A549 treated with Mapracorat at 1 μM for 4 hours (cell line): Measurements from ENCODE around the gene CCNA2. TPM values are rescaled to one million over a fixed set of nuclear protein-coding genes. Genes with fewer than 3 reads are reported as not detected.

Experiments
- total RNA-seq: library from RNA; stranded (reverse); fragments of 200-300 nt; extraction: Qiagen RNA extraction; gene quantifications from 5 replicates; pipeline ENCODE4 v1.2.3, GENCODE V29; 2022

CCNA2 gene
- total RNA-seq: 38.3 to 47.7 TPM (median 44.3 TPM) in 5 replicates

GRCh38 chr4:121823505-121824170 lies at the start of gene CCNA2:
CCNA2 (minus strand) TSS chr4:121823883; CDS start chr4:121823628, 255 bp downstream.

GRCh38 chr4:121869841-121870822 lies 46.4 kb upstream of the CCNA2 start, which contains the start of gene BBS7:
BBS7 (minus strand) TSS chr4:121870474; CDS start chr4:121870313, 161 bp downstream.

GRCh38 chr4:121800961-121801714 lies 22.5 kb downstream of the CCNA2 start, which contains the start of gene EXOSC9:
EXOSC9 (plus strand) TSS chr4:121801323; CDS start chr4:121801425, 102 bp downstream.

Other genes with a start within 250 kb of the CCNA2 start
- 487 to 569 TPM (median 497 TPM) in 5 replicates for gene ANXA5, start 126.9 kb downstream of the CCNA2 start, total RNA-seq
- 0.11 to 0.28 TPM (median 0.15 TPM) in 5 replicates for gene SMIM43, start 58.7 kb downstream of the CCNA2 start, total RNA-seq
- 25.9 to 36.7 TPM (median 27.3 TPM) in 5 replicates for gene EXOSC9, start 22.6 kb downstream of the CCNA2 start, total RNA-seq
- 11.7 to 14.9 TPM (median 12.5 TPM) in 5 replicates for gene BBS7, start 46.6 kb upstream of the CCNA2 start, total RNA-seq
- gene TRPC3, start 128.2 kb upstream of the CCNA2 start, total RNA-seq: 0.06 to 0.12 TPM (median 0.07 TPM) in 3 of 5 replicates, not detected in the others